Stimulated activated CD8-positive, alpha-beta memory T cell treated with anti-CD3 and anti-CD28 coated beads, Interleukin-7, amount 100 ng/mL, for 24 hours (primary cell): ENCODE results near the gene ADAM15.

Source experiments
- DNase-seq: peaks from one replicate; pipeline ENCODE4 v3.0.0-alpha.2; 2020; ENCODE audit warnings: low read depth

The ADAM15 gene

DNA sequence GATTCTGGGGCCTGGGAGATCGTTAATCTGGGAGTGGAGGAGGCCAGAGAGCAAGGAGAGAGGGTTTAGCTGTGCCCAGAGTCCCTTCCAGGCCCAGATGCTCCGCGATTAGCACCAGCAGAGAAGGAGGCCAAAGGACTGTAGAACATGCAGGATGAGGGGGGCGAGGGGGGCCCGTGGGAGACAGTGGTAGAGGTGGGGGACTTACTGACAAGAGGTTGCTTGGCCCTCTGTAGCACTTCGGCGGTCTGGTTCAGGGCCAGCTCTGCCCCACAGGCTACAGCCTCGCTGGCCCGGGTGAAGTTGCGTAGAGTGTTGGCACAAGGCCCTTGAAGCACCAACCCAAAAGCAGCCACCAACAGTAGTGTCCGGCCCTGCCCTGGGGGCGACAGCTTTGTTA, 18.2 kb upstream of the ADAM15 start:
- DNase-seq, result no peak

DNA sequence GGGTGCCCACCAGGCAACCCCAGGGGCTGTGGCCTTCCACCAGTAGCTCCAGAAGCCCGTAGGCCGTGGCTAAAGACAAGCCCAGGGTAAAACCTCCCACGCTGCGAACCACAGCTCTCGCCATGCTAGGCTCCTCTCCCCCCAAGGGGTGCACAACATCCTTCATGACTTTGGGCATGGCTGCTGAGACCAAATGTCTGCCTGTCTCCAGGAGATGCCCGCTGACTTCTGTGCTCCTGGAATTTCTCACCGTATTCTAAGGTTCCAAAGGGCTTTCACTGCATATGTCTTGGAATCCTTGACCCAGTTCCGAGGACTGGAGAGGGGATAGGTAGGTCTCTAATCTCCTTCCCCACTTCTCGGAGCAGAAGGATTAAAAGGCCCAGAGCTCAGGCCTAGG, 17.6 kb upstream of the ADAM15 start, which contains the start of the genes DCST1 and DCST2:
Gene DCST1, plus strand, starts transcription at position 301 of the 400 bp plus-strand sequence. CDS start 213 bp downstream, outside the sequence.
Gene DCST2, minus strand, starts transcription at position 258 of the 400 bp plus-strand sequence. Its CDS starts 80 bp downstream, at position 178.
- no peak for DNase-seq

- DNase-seq, result no peak
Measured at GRCh38 chr1:155034318-155035208, 16.6 kb upstream of the ADAM15 start.

DNA sequence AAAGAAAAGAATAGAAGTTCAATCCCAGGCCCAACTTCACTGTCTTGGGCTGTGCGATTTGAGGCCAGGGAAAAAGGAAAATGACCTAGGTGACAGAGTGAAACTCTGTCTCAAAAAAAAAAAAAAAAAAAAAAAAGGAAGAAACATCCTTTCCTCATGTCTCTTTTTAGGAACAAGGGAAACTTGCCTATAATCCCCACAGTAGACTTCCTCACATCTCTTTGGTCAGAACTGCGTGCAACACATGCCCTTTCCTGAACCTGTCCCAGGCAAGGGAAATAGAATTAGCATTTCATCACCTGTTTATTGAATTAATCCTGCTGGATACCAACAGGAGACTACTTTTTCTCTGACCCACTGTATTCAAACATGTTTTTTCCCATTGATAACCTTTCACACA, 15.2 kb upstream of the ADAM15 start:
- DNase-seq, result no peak

- DNase-seq, result no peak
Measured at GRCh38 chr1:155037043-155037442, 14.1 kb upstream of the ADAM15 start.

DNA sequence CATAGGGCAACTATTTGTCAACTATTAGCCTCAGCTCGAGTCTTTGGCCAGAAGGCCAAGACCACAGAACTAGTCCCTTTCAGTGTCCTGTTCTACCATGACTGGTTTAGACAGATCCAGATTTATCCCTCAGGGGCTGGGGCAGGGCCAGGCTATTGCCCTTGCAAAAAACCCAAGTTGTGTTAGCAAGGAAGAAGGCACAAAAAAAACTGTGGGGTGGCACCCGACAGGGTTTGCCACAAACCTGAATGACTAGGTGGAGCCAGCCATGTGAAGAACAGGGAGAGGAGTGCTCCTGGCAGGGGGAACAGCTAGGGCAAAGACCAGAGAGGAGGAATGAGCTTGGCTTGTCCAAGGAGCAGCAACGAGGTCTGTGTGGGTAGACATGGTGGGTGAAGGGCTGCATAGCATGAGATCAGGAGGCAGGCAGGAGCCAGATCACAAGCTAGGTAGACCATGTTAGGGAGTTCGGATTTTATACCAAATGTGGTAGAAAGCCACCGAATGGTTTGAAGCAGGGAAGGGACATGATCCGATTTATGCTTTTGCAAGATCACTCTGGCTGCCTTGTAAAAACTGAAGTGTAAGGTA, 13.2 kb upstream of the ADAM15 start:
- DNase-seq, result no peak

- DNase-seq, result no peak
Measured at GRCh38 chr1:155038602-155039307, 12.4 kb upstream of the ADAM15 start.

DNA sequence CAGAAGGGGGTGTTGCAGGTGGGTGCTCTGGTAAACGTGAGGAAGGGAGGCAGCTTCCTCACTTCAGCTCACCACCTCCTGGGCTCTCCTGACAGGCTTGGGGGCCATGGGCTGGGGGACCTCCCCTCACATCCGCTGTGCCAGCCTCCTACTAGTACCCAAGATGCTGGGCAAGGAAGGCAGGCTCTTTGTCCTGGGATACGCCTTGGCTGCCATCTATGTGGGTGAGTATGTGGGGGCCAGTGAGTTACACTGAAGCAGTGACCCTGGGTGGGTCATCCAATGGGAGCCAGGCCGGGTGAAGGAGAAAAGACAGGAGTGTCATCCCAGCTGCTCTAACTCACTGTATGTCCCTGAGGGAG, 11.8 kb upstream of the ADAM15 start:
- DNase-seq, result no peak

DNA sequence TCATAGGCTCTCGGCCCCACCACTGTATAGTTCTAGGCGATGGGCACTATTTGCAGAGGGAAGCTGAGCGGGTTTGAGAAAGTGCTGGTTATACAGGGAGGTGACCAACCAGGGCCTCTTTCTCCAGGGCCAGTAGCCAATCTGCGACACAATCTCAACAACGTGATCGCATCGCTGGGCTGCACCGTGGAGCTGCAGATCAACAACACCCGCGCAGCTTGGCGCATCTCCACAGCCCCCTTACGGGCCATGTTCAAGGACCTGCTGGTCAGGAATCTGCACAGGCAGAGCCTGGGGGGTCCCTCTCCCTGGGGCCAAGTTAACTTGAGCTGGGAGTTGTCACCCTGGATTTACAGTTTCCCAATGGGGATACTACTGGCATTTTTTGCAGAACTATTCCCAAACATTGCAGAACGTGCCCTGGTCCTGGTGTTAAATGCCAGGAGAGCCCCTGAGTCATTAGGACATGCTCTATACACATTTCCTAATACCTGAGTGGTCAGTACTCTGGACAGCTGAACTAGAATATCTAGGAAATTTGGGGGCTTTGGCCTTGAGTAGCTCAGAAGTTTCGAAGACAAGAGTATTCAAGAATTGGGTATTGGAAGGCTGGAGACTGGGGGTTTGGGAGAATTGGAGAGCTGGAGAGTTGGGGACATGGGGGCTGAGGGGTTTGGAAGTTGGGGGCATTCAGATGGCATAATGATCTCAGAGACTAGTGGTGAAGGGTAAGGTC, 10.6 kb upstream of the ADAM15 start:
- no peak for DNase-seq

DNA sequence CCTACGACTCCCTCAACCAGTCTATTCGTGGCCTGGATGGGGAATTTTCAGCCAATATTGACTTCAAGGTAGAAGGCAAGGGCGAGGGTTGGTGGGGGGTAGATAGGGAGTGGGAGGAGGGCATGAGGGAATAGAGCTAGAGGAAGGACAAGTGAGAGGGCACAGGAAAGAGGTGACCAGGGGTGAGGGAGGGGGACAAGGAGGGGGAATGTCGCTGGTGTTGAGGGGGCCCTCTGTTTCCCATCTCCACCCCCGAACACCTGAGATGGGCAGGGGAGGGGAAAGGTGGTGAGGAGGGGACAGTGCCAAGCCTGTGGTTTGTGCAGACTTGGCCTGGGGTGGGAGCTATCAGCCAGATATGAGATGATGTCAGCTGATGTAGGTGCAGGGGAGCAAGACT, 8.3 kb upstream of the ADAM15 start:
- no peak for DNase-seq

GRCh38 chr1:155043301-155043702, 7.8 kb upstream of the ADAM15 start:
- no peak for DNase-seq

- no peak for DNase-seq
Measured at GRCh38 chr1:155043793-155044192, 7.3 kb upstream of the ADAM15 start.

GRCh38 chr1:155044365-155044764, 6.8 kb upstream of the ADAM15 start:
- no peak for DNase-seq

- DNase-seq, result no peak
Measured at GRCh38 chr1:155044812-155045657, 6.1 kb upstream of the ADAM15 start.

DNA sequence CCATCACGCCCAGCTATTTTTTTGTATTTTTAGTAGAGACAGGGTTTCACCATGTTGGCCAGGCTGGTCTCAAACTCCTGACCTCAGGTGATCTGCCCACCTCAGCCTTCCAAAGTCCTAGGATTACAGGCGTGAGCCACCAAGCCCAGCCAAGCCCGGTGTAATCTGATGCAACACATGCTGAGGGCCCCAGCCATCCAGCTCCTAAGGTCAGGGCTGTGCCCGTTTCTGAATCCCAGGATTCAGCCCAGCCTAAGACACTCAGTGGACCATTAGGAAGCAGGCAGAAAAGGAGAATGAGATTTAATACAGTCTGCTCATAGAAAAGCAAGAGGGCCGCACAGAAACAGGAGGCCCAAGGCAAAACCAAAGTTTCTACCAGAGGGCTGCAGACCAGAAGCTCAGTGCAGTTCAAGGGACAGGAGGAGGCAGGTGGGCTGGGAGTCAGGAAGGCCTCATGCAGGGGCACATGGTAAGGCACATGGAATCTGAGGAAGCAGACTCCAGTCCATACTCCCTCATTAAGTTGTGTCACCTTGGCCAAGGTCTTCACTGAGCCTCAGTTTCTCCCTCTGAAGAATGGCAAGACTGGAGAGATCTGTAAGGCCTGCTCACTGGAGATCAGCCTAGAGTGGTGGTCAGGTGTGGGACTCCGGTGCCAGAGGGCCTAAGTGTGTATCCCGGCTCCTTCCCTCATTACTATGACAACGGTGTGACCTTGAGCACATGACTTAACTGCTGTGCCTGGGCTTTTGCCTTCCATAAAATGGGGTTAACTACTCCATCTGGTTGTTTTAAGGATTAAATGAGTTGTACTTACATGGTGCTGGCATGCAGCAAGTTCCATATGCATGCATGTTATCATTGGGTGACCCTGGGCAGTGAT, 2.4 kb upstream of the ADAM15 start:
- no peak for DNase-seq

- no peak for DNase-seq
Measured at GRCh38 chr1:155049651-155050559, 1.2 kb upstream of the ADAM15 start.

DNA sequence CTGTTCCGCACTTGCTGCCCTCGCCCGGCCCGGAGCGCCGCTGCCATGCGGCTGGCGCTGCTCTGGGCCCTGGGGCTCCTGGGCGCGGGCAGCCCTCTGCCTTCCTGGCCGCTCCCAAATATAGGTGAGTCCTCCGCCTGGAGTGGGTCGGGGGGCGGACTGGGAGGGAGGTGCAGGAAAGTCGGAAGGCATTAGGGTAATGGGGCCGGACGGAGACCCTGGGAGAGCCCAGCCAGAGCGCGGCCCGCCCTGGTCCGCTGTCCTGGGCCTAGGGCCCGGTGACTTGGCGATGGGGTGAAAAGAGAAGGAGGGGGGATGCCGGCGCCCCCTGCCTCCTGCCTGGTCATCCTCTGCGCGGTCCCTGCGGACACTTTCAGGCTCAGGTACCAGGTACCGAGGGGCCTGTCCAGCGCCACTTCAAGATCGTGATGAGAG, 243 bp downstream of the ADAM15 start:
- no peak for DNase-seq

DNA sequence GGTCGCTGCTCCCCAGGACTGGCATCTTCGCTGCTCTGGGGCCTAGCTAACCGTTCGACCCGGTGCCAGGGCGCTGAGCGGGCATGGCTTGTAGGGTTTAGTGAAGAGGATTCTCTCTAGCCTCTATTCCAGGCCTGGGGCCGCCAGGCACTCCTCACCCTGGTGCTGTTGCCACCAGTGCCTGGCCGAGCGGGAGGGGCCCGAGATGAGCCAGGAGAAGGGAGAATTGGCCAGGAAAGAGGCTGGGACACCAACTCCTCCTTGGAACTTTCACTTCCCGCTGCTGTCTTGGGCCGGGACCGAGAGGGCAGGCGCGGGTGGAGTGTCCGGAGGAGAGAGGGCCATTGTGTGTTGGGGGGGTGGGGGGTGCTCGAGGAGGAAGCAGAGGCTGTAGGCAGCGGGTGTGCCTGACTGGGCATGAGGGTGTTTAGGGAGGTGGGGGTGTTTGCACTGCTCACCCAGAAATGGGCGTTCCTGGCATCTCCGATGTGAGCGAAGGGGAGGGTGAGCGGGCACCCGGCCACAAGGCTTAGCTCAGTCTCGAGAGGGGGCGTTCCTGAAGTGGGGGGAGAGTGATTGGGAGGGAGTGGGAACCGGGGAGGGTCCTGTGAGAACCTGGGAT, 772 bp downstream of the ADAM15 start:
- no peak for DNase-seq
